ENCODE measurements around the gene F11R. TPM values are rescaled to one million over a fixed set of nuclear protein-coding genes. Genes with fewer than 3 reads are reported as not detected.
"Not testable (repeated sequence)": the region's sequence is repeated elsewhere in the genome, so short reads cannot be mapped to it uniquely, and the experiment has no call there.

F11R gene
- total and polyA plus RNA-seq, 9 donors: 8.9 to 28.0 (median 12.3) TPM

DNA sequence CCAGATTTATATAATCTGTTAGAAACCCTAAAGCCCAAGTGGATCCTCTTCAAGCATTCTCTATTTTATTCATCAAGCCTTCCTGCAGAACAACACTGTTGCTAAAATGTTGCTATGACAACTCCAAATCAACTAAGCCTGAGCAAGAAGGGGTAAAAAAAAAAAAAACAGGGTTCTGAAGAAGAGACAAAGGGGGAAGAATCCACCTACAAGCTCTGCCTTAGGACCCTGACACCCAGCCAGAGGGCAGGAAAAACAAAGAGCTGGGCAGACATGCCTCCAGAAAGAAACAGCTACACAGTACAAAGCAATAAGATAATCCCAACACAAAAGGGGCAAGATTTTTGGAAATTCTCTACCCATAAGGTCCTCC, 23.6 kb upstream of the F11R start:
- peaks cover 8% of the 10 kb centered on the region for H3K4me1 ChIP-seq (ENCODE audit: control insufficient read depth, insufficient read depth, low read length)
- peaks cover 7% of the 10 kb centered on the region for H3K9me3 ChIP-seq (replicated peaks; ENCODE audit: control insufficient read depth, low read depth, low read length)
- H3K27me3 ChIP-seq (ENCODE audit: control insufficient read depth, insufficient read depth, low read length): peaks cover 5% of the 10 kb centered on the region
- peak overlapping the region; percentile 99 for H3K27ac ChIP-seq (ENCODE audit: low read length)
- H3K4me3 ChIP-seq (ENCODE audit: low read length): peak overlapping the region; percentile 93
- H3K36me3 ChIP-seq (ENCODE audit: control insufficient read depth, insufficient read depth, low read length): peaks cover 38% of the 10 kb centered on the region
- DNase-seq: peak; percentile 53

DNA sequence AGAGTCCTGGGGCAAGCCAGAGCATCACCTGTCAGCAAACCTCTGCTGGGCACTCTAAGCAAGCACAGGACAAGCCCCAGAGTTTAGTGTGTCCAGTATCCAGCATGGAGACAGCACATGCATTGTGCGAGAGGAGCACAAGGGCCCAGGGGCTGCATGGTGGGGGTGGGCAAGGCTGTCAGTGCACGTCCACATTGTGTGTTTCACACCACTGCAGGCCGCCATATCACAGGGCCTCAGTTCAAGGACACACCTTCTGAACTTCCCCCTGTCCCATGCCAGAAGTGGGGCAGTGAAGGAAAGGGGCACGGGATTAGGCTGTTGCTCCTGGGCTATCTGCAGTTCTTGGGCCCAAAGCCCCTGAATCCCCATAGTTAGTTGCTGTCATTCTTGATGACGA, 18.6 kb upstream of the F11R start:
- H3K9me3 ChIP-seq (replicated peaks; ENCODE audit: control insufficient read depth, low read depth, low read length): no peaks in the 10 kb centered on the region
- 93% methylated on average over 3 of the region's 5 CpGs for whole genome bisulfite sequencing (ENCODE audit: insufficient coverage)
- DNase-seq: no peak
- H3K4me3 ChIP-seq (ENCODE audit: low read length): no peak overlapping the region
- peak overlapping the region; percentile 20 for H3K27ac ChIP-seq (ENCODE audit: low read length)
- peaks cover 18% of the 10 kb centered on the region for H3K4me1 ChIP-seq (ENCODE audit: control insufficient read depth, insufficient read depth, low read length)
- H3K27me3 ChIP-seq (ENCODE audit: control insufficient read depth, insufficient read depth, low read length): no peaks in the 10 kb centered on the region
- H3K36me3 ChIP-seq (ENCODE audit: control insufficient read depth, insufficient read depth, low read length): peaks cover 51% of the 10 kb centered on the region

- Histone ChIP-seq H3K27ac (ENCODE audit: low read length) (peak overlapping the region; percentile 20), H3K9me3 (replicated peaks; ENCODE audit: control insufficient read depth, low read depth, low read length) (no peaks in the 10 kb centered on the region), H3K27me3 (ENCODE audit: control insufficient read depth, insufficient read depth, low read length) (no peaks in the 10 kb centered on the region), H3K4me3 (ENCODE audit: low read length) (peak overlapping the region; percentile 70), H3K36me3 (ENCODE audit: control insufficient read depth, insufficient read depth, low read length) (peaks cover 51% of the 10 kb centered on the region), H3K4me1 (ENCODE audit: control insufficient read depth, insufficient read depth, low read length) (peaks cover 15% of the 10 kb centered on the region)
- no CpG with 5 or more reads among the region's 3 CpGs for WGBS (ENCODE audit: insufficient coverage)
- DNase-seq: no peak
Observed at GRCh38 chr1:161039154-161039545, 18.2 kb upstream of the F11R start.

DNA sequence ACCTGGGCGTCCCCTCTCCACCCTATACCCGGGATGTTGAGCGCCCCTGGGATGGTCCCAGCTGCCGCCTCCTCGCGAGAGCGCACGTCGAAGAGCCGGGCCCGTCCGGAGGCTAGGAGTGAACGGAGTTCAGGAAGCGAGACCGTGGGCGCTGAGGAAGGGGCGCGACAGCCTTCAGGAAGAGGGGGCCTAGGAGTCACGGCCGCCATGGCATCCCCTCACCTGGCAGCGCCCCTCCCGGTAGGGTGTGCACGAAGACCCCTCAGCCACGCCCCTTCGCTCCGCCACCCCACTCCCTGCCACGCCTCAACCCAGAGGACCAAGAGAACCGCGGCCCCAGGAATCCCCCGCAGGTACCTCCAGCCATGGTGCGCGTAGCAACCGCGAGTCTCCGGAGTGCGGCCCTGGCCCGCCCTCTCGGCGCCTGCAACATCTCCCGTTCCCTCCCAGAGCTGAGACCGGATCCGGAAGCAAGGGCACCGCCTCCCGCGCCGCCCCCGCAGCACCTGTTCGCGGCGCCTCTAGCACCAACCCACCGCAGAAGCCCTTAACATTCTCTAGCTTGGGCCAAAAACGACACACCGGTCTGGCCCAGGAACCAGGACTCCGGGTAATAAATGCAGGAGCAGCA, 17.7 kb upstream of the F11R start, which contains the start of gene TSTD1:
TSTD1 (minus strand) TSS at position 442 of the 631 bp plus-strand sequence; CDS start at position 367, 75 bp downstream.
- DNase-seq: peak; percentile 72
- Histone ChIP-seq H3K27me3 (ENCODE audit: control insufficient read depth, insufficient read depth, low read length) (no peaks in the 10 kb centered on the region), H3K4me1 (ENCODE audit: control insufficient read depth, insufficient read depth, low read length) (peaks cover 13% of the 10 kb centered on the region), H3K27ac (ENCODE audit: low read length) (peak within 1 kb of the TSS; percentile 20), H3K36me3 (ENCODE audit: control insufficient read depth, insufficient read depth, low read length) (peaks cover 51% of the 10 kb centered on the region), H3K4me3 (ENCODE audit: low read length) (peak within 1 kb of the TSS; percentile 70), H3K9me3 (replicated peaks; ENCODE audit: control insufficient read depth, low read depth, low read length) (no peaks in the 10 kb centered on the region)
- 8% methylated on average over 40 of the region's 54 CpGs for WGBS (ENCODE audit: insufficient coverage)

DNA sequence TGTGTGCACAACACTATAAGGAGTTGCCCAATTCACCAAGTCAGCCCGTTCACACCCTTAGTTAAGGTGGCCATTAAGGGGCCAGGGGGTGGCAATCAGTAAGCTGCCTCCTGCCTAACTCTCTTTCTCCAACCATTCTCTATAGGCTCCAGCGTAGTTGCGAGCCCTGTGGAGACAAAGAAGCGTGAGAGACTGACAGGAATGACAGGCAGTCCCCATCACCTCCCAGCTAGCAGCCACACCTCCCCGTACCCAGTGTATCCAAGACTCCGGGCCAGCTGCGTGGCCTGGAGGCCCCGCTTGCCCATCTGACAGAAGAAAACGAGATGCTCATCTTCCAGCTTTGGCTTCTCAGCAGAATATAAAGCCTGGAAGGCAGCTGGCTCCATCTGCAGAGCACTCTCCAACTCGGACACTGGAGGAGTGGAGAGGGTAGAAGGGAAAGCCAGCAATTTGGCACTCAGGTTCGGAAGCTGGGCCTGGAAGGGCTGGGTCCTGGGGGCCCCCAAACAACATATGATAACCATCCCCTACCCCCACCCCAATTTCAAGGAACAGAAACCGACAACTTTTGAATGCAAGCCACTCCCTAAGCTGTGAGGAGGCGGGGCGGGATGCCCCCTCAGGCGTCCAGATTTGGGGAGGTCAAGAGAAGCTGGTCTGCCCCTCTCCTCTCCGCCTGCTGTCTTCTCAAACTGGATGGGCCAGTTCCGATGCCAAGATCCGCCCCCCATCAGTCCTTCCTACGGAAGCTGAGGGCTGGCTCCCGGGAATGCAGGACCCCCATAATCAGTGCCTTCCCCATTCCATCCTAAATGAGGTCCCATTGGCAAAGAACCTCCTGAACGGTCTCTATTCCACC, 16.9 kb upstream of the F11R start:
- Histone ChIP-seq H3K4me3 (ENCODE audit: low read length) (peak overlapping the region; percentile 70), H3K27ac (ENCODE audit: low read length) (no peak overlapping the region), H3K9me3 (replicated peaks; ENCODE audit: control insufficient read depth, low read depth, low read length) (no peaks in the 10 kb centered on the region), H3K27me3 (ENCODE audit: control insufficient read depth, insufficient read depth, low read length) (no peaks in the 10 kb centered on the region), H3K4me1 (ENCODE audit: control insufficient read depth, insufficient read depth, low read length) (peaks cover 13% of the 10 kb centered on the region), H3K36me3 (ENCODE audit: control insufficient read depth, insufficient read depth, low read length) (peaks cover 46% of the 10 kb centered on the region)
- no peak for DNase-seq
- WGBS (ENCODE audit: insufficient coverage): 32% methylated on average over 11 of the region's 21 CpGs

- WGBS (ENCODE audit: insufficient coverage): 100% methylated on average over 1 of the region's 3 CpGs
- Histone ChIP-seq H3K36me3 (ENCODE audit: control insufficient read depth, insufficient read depth, low read length) (peaks cover 8% of the 10 kb centered on the region), H3K27ac (ENCODE audit: low read length) (no peak overlapping the region), H3K27me3 (ENCODE audit: control insufficient read depth, insufficient read depth, low read length) (no peaks in the 10 kb centered on the region), H3K4me1 (ENCODE audit: control insufficient read depth, insufficient read depth, low read length) (peaks cover 10% of the 10 kb centered on the region), H3K9me3 (replicated peaks; ENCODE audit: control insufficient read depth, low read depth, low read length) (no peaks in the 10 kb centered on the region), H3K4me3 (ENCODE audit: low read length) (no peak overlapping the region)
- no peak for DNase-seq
Observed at GRCh38 chr1:161033751-161034150, 12.8 kb upstream of the F11R start.

DNA sequence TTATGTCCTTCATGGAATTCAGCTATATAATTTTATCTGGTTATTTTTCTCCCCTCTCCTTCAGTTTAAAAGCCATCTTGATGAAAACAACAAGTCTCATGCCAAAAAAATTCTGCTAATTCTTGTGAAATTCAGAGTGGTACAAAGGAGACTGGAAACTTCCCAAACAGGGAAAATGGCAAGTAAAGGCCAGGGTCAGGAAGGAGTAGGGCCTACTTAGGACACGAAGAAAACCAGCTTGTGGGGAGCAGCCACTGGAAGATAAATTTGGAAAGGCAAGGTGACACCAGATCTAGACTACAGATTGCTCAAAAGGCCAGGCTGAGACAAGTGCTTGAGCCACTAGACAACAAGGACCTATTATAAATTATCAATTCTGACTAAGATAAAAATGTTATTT, 11.5 kb upstream of the F11R start:
- H3K4me3 ChIP-seq (ENCODE audit: low read length): no peak overlapping the region
- no peaks in the 10 kb centered on the region for H3K4me1 ChIP-seq (ENCODE audit: control insufficient read depth, insufficient read depth, low read length)
- no peaks in the 10 kb centered on the region for H3K9me3 ChIP-seq (replicated peaks; ENCODE audit: control insufficient read depth, low read depth, low read length)
- DNase-seq: no peak
- no CpG with 5 or more reads among the region's 1 CpG for whole genome bisulfite sequencing (ENCODE audit: insufficient coverage)
- no peak overlapping the region for H3K27ac ChIP-seq (ENCODE audit: low read length)
- no peaks in the 10 kb centered on the region for H3K27me3 ChIP-seq (ENCODE audit: control insufficient read depth, insufficient read depth, low read length)
- H3K36me3 ChIP-seq (ENCODE audit: control insufficient read depth, insufficient read depth, low read length): no peaks in the 10 kb centered on the region

GRCh38 chr1:161031874-161032273, 10.9 kb upstream of the F11R start:
- no peak for DNase-seq
- H3K4me3 ChIP-seq (ENCODE audit: low read length): no peak overlapping the region
- no peak overlapping the region for H3K27ac ChIP-seq (ENCODE audit: low read length)
- H3K4me1 ChIP-seq (ENCODE audit: control insufficient read depth, insufficient read depth, low read length): no peaks in the 10 kb centered on the region
- WGBS (ENCODE audit: insufficient coverage): 29% methylated on average over 1 of the region's 2 CpGs
- no peaks in the 10 kb centered on the region for H3K36me3 ChIP-seq (ENCODE audit: control insufficient read depth, insufficient read depth, low read length)
- no peaks in the 10 kb centered on the region for H3K9me3 ChIP-seq (replicated peaks; ENCODE audit: control insufficient read depth, low read depth, low read length)
- H3K27me3 ChIP-seq (ENCODE audit: control insufficient read depth, insufficient read depth, low read length): no peaks in the 10 kb centered on the region

DNA sequence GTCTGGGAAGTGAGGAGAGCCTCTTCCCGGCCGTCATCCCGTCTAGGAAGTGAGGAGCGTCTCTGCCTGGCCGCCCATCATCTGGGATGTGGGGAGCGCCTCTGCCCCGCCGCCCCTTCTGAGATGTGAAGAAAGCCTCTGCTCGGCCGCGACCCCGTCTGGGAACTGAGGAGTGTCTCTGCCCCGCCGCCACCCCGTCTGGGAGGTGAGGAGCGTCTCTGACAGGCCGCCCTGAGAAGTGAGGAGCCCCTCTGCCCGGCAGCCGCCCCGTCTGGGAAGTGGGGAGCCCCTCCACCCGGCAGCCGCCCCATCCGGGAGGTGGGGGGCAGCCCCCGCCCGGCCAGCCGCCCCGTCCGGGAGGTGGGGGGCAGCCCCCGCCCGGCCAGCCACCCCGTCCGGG, 8.5 kb upstream of the F11R start:
- not testable (repeated sequence) for DNase-seq; H3K4me3 ChIP-seq (ENCODE audit: low read length); H3K27me3 ChIP-seq (ENCODE audit: control insufficient read depth, insufficient read depth, low read length); H3K36me3 ChIP-seq (ENCODE audit: control insufficient read depth, insufficient read depth, low read length); H3K27ac ChIP-seq (ENCODE audit: low read length); H3K9me3 ChIP-seq (replicated peaks; ENCODE audit: control insufficient read depth, low read depth, low read length); H3K4me1 ChIP-seq (ENCODE audit: control insufficient read depth, insufficient read depth, low read length)
- 95% methylated on average over 26 of the region's 32 CpGs for WGBS (ENCODE audit: insufficient coverage)

GRCh38 chr1:161026954-161027353, 6.0 kb upstream of the F11R start:
- H3K27me3 ChIP-seq (ENCODE audit: control insufficient read depth, insufficient read depth, low read length): not testable (repeated sequence)

More at GRCh38 chr1:161026954-161027353, 6.0 kb upstream of the F11R start:
- WGBS (ENCODE audit: insufficient coverage): 57% methylated on average over 1 of the region's 1 CpG
- H3K27ac ChIP-seq (ENCODE audit: low read length); H3K36me3 ChIP-seq (ENCODE audit: control insufficient read depth, insufficient read depth, low read length); DNase-seq; H3K4me1 ChIP-seq (ENCODE audit: control insufficient read depth, insufficient read depth, low read length); H3K9me3 ChIP-seq (replicated peaks; ENCODE audit: control insufficient read depth, low read depth, low read length); H3K4me3 ChIP-seq (ENCODE audit: low read length): not testable (repeated sequence)

Data from muscle of leg (tissue), 11 donors.